ENCODE results near the gene ARID5B. TPM values are rescaled to one million over a fixed set of nuclear protein-coding genes. Genes with fewer than 3 reads are reported as not detected.

The ARID5B gene
- total RNA-seq, 1 experiment from 2014 or later = 0.04 TPM

GRCh38 chr10:61944410-61945147 lies 43.1 kb downstream of the ARID5B start:
- H3K27me3 ChIP-seq (ENCODE audit: insufficient read depth, low read length) = no peaks in the 10 kb centered on the region
- H2BK120ac ChIP-seq (ENCODE audit: low read depth, low read length, poor library complexity, severe bottlenecking) = no peak overlapping the region

More at GRCh38 chr10:61944410-61945147, 43.1 kb downstream of the ARID5B start:
- Histone ChIP-seq H2BK12ac (ENCODE audit: insufficient read length, low read depth, low read length) (no peak overlapping the region), H4K20me1 (ENCODE audit: control insufficient read depth, insufficient read depth, insufficient read length) (no peaks in the 10 kb centered on the region), H2BK20ac (ENCODE audit: low read depth, low read length, poor library complexity, severe bottlenecking) (no peak overlapping the region), H3T11ph (ENCODE audit: low read length) (no peak overlapping the region), H3K9me3 (ENCODE audit: control insufficient read depth, low read depth, low read length) (no peaks in the 10 kb centered on the region), H2AK5ac (ENCODE audit: insufficient read length, low read length) (no peak overlapping the region), H3K4me1 (ENCODE audit: insufficient read depth, low read length) (no peaks in the 10 kb centered on the region), H3K56ac (ENCODE audit: insufficient read length, low read depth, low read length) (no peak overlapping the region), H3K4me2 (ENCODE audit: insufficient read depth, insufficient read length, low read length) (no peak overlapping the region), H2BK15ac (ENCODE audit: low read depth, low read length) (no peak overlapping the region), H4K5ac (ENCODE audit: insufficient read length, low read depth, low read length) (no peak overlapping the region), H3K79me2 (ENCODE audit: insufficient read depth, low read length) (no peaks in the 10 kb centered on the region), H3K14ac (ENCODE audit: insufficient read depth, low read length) (no peak overlapping the region), H3K23me2 (ENCODE audit: insufficient read length, low read depth, low read length, poor library complexity, severe bottlenecking) (no peaks in the 10 kb centered on the region), H3K18ac (ENCODE audit: insufficient read length, low read depth, low read length) (no peak overlapping the region), H3K4ac (ENCODE audit: low read depth, low read length) (no peak overlapping the region), H4K91ac (ENCODE audit: insufficient read length, low read depth, low read length) (no peak overlapping the region), H2AFZ (ENCODE audit: low read length) (no peak overlapping the region), H4K8ac (replicated peaks; ENCODE audit: insufficient read length, low read depth, low read length) (no peak overlapping the region), H3K27ac (ENCODE audit: insufficient read length, low read depth, low read length) (no peak overlapping the region), H3K9ac (ENCODE audit: extremely low read depth, insufficient read length, low read length) (no peak overlapping the region), H2BK5ac (ENCODE audit: insufficient read length, low read length) (no peak overlapping the region), H3K79me1 (ENCODE audit: insufficient read depth, low read depth, low read length, poor library complexity, severe bottlenecking) (no peaks in the 10 kb centered on the region), H3K23ac (ENCODE audit: insufficient read length, low read depth, low read length) (no peak overlapping the region)
- H3K4me1 Mint-ChIP-seq = 0 out of 4 replicates have a peak, but pooled peaks cover 0 to 3% of the 10 kb centered on the region in 2 experiments
- no peaks in the 10 kb centered on the region for H3K27me3 Mint-ChIP-seq (ENCODE audit: low read depth)
- no peak for TF ChIP-seq CTCF (conservative IDR thresholded peaks at IDR 0.05)
- no peaks in the 10 kb centered on the region for H3K36me3 Mint-ChIP-seq (ENCODE audit: insufficient read depth in 1 of 3, low read depth in 3 of 3)
- no peaks in the 10 kb centered on the region for H3K9me3 Mint-ChIP-seq
- no peak for DNase-seq
- H3K27ac Mint-ChIP-seq = peak overlapping the region in 1 of 3 experiments; percentile 7; a peak in 1 of 7 replicates
- no CpG with 5 or more reads among the region's 1 CpG for WGBS (ENCODE audit: extremely low coverage, insufficient read length, low lambda C conversion rate)
- no peak overlapping the region for H3K4me3 Mint-ChIP-seq
